ENCODE measurements around the gene RNASEH2B. TPM values are rescaled to one million over a fixed set of nuclear protein-coding genes. Genes with fewer than 3 reads are reported as not detected.

RNASEH2B gene
- total RNA-seq, 1 experiment from 2014 or later: 28.1 TPM

DNA sequence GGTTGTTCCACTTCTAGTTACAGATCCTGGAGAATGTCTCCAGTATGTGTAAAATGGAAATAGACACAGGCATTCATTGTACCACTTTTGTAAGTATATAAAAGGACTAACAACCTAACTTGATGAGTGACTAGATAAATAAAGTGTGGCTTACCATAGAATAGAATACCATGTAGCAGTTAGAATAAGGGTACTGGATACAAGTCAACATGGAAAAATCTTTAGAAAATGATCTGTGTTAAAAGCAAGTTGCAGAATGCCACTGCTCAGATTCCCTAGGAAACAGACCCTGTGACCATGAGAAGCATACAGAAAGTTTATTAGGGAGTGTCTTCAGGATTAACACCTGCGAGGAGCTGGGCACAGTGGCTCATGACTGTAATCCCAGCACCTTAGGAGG is 25.9 kb upstream of the RNASEH2B start:
- Mint-ChIP-seq H3K27ac (ENCODE audit: unreplicated experiment) (no peak overlapping the region), H3K9me3 (ENCODE audit: low read depth, unreplicated experiment) (no peaks in the 10 kb centered on the region), H3K27me3 (ENCODE audit: unreplicated experiment) (peaks cover 14% of the 10 kb centered on the region), H3K4me3 (ENCODE audit: low read depth, unreplicated experiment) (no peak overlapping the region), H3K4me1 (ENCODE audit: low read depth, unreplicated experiment) (no peaks in the 10 kb centered on the region), H3K36me3 (ENCODE audit: insufficient read depth, unreplicated experiment) (no peaks in the 10 kb centered on the region)
- CTCF ChIA-PET: no interaction called here
- no TSS peak for BruUV-seq (replicated peaks)
- TF ChIP-seq, protein P1, sequence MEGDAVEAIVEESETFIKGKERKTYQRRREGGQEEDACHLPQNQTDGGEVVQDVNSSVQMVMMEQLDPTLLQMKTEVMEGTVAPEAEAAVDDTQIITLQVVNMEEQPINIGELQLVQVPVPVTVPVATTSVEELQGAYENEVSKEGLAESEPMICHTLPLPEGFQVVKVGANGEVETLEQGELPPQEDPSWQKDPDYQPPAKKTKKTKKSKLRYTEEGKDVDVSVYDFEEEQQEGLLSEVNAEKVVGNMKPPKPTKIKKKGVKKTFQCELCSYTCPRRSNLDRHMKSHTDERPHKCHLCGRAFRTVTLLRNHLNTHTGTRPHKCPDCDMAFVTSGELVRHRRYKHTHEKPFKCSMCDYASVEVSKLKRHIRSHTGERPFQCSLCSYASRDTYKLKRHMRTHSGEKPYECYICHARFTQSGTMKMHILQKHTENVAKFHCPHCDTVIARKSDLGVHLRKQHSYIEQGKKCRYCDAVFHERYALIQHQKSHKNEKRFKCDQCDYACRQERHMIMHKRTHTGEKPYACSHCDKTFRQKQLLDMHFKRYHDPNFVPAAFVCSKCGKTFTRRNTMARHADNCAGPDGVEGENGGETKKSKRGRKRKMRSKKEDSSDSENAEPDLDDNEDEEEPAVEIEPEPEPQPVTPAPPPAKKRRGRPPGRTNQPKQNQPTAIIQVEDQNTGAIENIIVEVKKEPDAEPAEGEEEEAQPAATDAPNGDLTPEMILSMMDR (IDR thresholded peaks at IDR 0.05; ENCODE audit: unreplicated experiment): no peak
- no peak for DNase-seq
- intact Hi-C loops (cut with micrococcal nuclease; ENCODE audit: unreplicated experiment): no loop called here

DNA sequence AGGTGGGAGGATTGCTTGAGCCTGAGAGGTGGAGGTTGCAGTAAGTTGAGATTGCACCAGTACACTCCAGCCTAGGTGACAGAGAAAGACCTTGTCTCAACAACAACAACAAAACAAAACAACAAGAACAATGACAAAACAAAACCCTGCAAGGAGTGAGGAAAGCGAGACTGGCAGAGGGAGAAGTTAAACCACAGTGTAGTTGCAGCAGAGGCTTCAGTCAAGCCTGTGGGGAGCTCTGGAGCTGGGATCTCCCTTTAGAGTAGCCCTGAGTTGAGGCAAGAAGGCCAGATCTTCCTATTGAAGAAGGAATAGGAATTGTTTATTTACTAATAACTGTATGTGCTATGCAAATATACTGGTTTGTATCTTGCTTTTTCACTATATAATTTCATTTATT is 25.3 kb upstream of the RNASEH2B start:
- DNase-seq: no peak
- Mint-ChIP-seq H3K4me3 (ENCODE audit: low read depth, unreplicated experiment) (no peak overlapping the region), H3K36me3 (ENCODE audit: insufficient read depth, unreplicated experiment) (no peaks in the 10 kb centered on the region), H3K9me3 (ENCODE audit: low read depth, unreplicated experiment) (no peaks in the 10 kb centered on the region), H3K27me3 (ENCODE audit: unreplicated experiment) (peaks cover 14% of the 10 kb centered on the region), H3K4me1 (ENCODE audit: low read depth, unreplicated experiment) (no peaks in the 10 kb centered on the region), H3K27ac (ENCODE audit: unreplicated experiment) (no peak overlapping the region)
- no TSS peak for BruUV-seq (replicated peaks)
- CTCF ChIA-PET: no interaction called here
- TF ChIP-seq, protein P1 (IDR thresholded peaks at IDR 0.05; ENCODE audit: unreplicated experiment): no peak
- intact Hi-C loops (cut with micrococcal nuclease; ENCODE audit: unreplicated experiment): no loop called here

DNA sequence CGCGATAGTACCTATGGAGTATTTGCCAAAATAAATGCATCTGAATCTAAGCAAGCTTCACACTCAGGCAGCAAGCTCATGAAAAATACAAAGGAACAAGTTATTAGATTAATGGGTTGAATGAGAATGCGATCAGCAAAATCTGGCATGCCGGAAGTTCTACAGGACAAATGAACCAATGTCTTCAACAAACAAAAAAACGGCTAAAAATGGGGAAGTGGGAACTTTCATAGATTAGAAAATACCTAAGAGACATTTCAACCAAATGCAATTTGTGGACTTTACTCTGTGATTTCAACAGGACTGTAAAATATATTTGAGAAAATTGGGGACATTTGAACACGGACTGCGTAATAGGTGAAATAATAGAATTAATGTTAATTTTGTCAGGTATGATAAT is 22.4 kb upstream of the RNASEH2B start:
- no peak overlapping the region for H3K4me3 Mint-ChIP-seq (ENCODE audit: low read depth, unreplicated experiment)
- H3K4me1 Mint-ChIP-seq (ENCODE audit: low read depth, unreplicated experiment): no peaks in the 10 kb centered on the region
- no peaks in the 10 kb centered on the region for H3K36me3 Mint-ChIP-seq (ENCODE audit: insufficient read depth, unreplicated experiment)
- TF ChIP-seq, protein P1 (IDR thresholded peaks at IDR 0.05; ENCODE audit: unreplicated experiment): no peak
- peaks cover 14% of the 10 kb centered on the region for H3K27me3 Mint-ChIP-seq (ENCODE audit: unreplicated experiment)
- CTCF ChIA-PET: no interaction called here
- H3K27ac Mint-ChIP-seq (ENCODE audit: unreplicated experiment): no peak overlapping the region
- DNase-seq: no peak
- intact Hi-C loops (cut with micrococcal nuclease; ENCODE audit: unreplicated experiment): no loop called here
- no TSS peak for BruUV-seq (replicated peaks)
- H3K9me3 Mint-ChIP-seq (ENCODE audit: low read depth, unreplicated experiment): no peaks in the 10 kb centered on the region

DNA sequence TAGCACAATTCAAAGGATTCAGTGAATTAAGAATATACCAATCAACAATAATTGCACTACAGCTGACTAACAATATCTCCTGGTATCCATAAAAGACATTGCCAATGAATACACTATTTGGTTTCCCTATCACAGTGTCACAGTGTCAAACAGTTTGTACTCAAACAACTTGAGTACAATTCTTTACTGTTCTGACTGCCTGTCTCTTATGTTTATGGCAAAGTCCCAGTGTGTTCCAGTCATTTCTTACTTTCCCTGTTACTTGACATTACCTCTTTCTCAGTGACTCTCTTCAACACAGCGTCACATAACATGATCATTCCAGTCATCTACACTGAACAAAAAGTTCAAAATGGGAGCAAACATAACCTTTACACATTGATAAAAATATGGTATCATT is 21.2 kb upstream of the RNASEH2B start:
- Mint-ChIP-seq H3K9me3 (ENCODE audit: low read depth, unreplicated experiment) (no peaks in the 10 kb centered on the region), H3K27me3 (ENCODE audit: unreplicated experiment) (peaks cover 14% of the 10 kb centered on the region), H3K27ac (ENCODE audit: unreplicated experiment) (no peak overlapping the region), H3K36me3 (ENCODE audit: insufficient read depth, unreplicated experiment) (no peaks in the 10 kb centered on the region), H3K4me1 (ENCODE audit: low read depth, unreplicated experiment) (no peaks in the 10 kb centered on the region), H3K4me3 (ENCODE audit: low read depth, unreplicated experiment) (no peak overlapping the region)
- TF ChIP-seq, protein P1 (IDR thresholded peaks at IDR 0.05; ENCODE audit: unreplicated experiment): no peak
- CTCF ChIA-PET: no interaction called here
- DNase-seq: no peak
- BruUV-seq (replicated peaks): no TSS peak
- intact Hi-C loops (cut with micrococcal nuclease; ENCODE audit: unreplicated experiment): no loop called here

DNA sequence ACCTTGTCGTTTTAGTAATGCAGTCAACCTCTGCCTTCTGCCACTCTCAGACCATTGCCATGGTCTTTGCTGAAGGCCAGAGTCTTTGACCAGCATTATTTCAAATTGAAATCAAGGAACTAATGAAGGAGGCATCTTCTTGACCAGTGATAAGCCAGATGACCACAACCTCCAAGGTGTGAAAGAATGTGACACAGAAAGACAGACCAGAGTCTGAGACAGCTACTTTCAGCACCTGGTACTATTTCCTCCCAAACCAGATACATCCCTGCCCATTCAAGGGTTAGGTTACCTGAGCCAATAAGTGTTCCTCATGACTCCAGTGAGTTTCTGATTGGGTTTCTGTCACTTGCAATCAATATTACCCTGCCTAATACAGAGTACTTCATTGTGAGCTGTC is 20.3 kb upstream of the RNASEH2B start:
- Mint-ChIP-seq H3K4me3 (ENCODE audit: low read depth, unreplicated experiment) (no peak overlapping the region), H3K9me3 (ENCODE audit: low read depth, unreplicated experiment) (no peaks in the 10 kb centered on the region), H3K27ac (ENCODE audit: unreplicated experiment) (no peak overlapping the region), H3K4me1 (ENCODE audit: low read depth, unreplicated experiment) (no peaks in the 10 kb centered on the region), H3K27me3 (ENCODE audit: unreplicated experiment) (peaks cover 14% of the 10 kb centered on the region), H3K36me3 (ENCODE audit: insufficient read depth, unreplicated experiment) (no peaks in the 10 kb centered on the region)
- TF ChIP-seq, protein P1 (IDR thresholded peaks at IDR 0.05; ENCODE audit: unreplicated experiment): no peak
- no TSS peak for BruUV-seq (replicated peaks)
- CTCF ChIA-PET: no interaction called here
- intact Hi-C loops (cut with micrococcal nuclease; ENCODE audit: unreplicated experiment): no loop called here
- no peak for DNase-seq
